Measurements from ENCODE around the gene GRAP2.

DNA sequence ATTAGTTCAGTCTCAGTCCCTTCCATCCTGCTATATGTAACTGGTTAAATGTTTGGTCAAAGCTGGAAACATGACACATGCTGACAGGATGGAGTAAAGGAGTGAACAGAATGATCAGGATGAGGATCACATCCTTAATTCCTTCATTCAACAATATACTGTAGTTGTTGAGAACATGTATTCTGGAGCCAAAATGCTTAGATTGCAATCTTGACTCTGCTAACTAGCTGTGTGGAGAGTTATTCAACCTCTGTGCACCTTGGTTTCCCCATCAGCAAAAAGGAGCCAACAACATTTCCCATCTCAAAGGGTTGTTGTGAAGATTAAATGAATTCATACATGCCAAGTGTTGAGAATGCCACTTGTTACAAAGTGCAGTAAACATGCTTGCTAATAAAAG is 20.2 kb upstream of the GRAP2 start:
- TF ChIP-seq, protein P1, sequence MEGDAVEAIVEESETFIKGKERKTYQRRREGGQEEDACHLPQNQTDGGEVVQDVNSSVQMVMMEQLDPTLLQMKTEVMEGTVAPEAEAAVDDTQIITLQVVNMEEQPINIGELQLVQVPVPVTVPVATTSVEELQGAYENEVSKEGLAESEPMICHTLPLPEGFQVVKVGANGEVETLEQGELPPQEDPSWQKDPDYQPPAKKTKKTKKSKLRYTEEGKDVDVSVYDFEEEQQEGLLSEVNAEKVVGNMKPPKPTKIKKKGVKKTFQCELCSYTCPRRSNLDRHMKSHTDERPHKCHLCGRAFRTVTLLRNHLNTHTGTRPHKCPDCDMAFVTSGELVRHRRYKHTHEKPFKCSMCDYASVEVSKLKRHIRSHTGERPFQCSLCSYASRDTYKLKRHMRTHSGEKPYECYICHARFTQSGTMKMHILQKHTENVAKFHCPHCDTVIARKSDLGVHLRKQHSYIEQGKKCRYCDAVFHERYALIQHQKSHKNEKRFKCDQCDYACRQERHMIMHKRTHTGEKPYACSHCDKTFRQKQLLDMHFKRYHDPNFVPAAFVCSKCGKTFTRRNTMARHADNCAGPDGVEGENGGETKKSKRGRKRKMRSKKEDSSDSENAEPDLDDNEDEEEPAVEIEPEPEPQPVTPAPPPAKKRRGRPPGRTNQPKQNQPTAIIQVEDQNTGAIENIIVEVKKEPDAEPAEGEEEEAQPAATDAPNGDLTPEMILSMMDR (IDR thresholded peaks at IDR 0.05), result no peak
- no peak for TF ChIP-seq POLR2A (IDR thresholded peaks at IDR 0.05)
